Body of pancreas (tissue), 4 donors: Measurements from ENCODE around the gene OSBPL2. TPM values are rescaled to one million over a fixed set of nuclear protein-coding genes. Genes with fewer than 3 reads are reported as not detected.

Experiments
- ATAC-seq: fragments of 150-250 bp; one replicate; pipeline ENCODE4 v1.9.1; 2016
- DNase-seq, 4 donors: peaks; one replicate each; pipeline ENCODE4 v3.0.0-alpha.2; 2019
- H3K27ac ChIP-seq, 4 donors: fragments of 200-600 bp; sonication (generic); 1 replicate in 3 of 4; 2 replicates in 1 of 4; pipeline versions ENCODE4 v1.5.1 to v1.6.1; 2016 to 2019; ENCODE audit warnings: mild to moderate bottlenecking in 1 of 4, mixed read lengths in 1 of 4, moderate library complexity in 1 of 4
- H3K27me3 ChIP-seq, 2 donors: fragments of 200-600 bp; sonication (generic); one replicate each; pipeline ENCODE4 v1.6.0; 2016; ENCODE audit warnings: mild to moderate bottlenecking in 1 of 2
- H3K36me3 ChIP-seq, 2 donors: fragments of 200-600 bp; sonication (generic); replicated peaks in 1 of 2; 2 replicates each; pipeline ENCODE4 v1.5.1; 2016; ENCODE audit warnings: low read depth in 2 of 2; ENCODE audit not compliant: insufficient read depth in 1 of 2
- H3K4me1 ChIP-seq: fragments of 200-600 bp; sonication (generic); one replicate; pipeline ENCODE4 v1.6.0; 2016
- H3K4me3 ChIP-seq, 2 donors: fragments of 200-600 bp; sonication (generic); 1 replicate in 1 of 2; 2 replicates in 1 of 2; pipeline ENCODE4 v1.5.1; 2016 to 2019
- H3K9me3 ChIP-seq, 3 donors: fragments of 200-600 bp; sonication (generic); 1 replicate in 2 of 3; 2 replicates in 1 of 3; pipeline ENCODE4 v1.5.1; 2016
- POLR2A ChIP-seq, 3 donors: fragments of 450-650 bp; IDR thresholded peaks; one replicate each; pipeline ENCODE4 v1.6.1; 2016; ENCODE audit warnings: antibody characterized with exemption in 3 of 3, mild to moderate bottlenecking in 2 of 3
- WGBS, 2 donors: methylation state at CpG; one replicate each; pipeline ENCODE4 v1.1.5; 2017; 5-methylcytosine and 5-hydroxymethylcytosine counted together
- intact Hi-C: fragments of 100-400 bp; cut with DNase I; formaldehyde crosslinking; loops from one replicate; pipeline ENCODE4 v1.15.1; 2023
- total RNA-seq, 2 donors: library from RNA; depleted of rRNA; stranded (reverse); fragments of >200 nt; gene quantifications; one replicate each; pipeline ENCODE4 v1.1.0, GENCODE V29; 2016
- TF ChIP-seq, protein P1 (sequence below), 7 experiments: fragments of 450-650 bp in 4 of 7; fragments of 200-600 bp in 3 of 7; sonication (generic) in 3 of 7; IDR thresholded peaks; one replicate each; pipeline ENCODE4 v1.5.1; 2016 to 2019; ENCODE audit warnings: antibody characterized with exemption in 7 of 7

Gene OSBPL2
- total RNA-seq, 2 donors from 2014 or later = 54.5 to 71.9 TPM

DNA sequence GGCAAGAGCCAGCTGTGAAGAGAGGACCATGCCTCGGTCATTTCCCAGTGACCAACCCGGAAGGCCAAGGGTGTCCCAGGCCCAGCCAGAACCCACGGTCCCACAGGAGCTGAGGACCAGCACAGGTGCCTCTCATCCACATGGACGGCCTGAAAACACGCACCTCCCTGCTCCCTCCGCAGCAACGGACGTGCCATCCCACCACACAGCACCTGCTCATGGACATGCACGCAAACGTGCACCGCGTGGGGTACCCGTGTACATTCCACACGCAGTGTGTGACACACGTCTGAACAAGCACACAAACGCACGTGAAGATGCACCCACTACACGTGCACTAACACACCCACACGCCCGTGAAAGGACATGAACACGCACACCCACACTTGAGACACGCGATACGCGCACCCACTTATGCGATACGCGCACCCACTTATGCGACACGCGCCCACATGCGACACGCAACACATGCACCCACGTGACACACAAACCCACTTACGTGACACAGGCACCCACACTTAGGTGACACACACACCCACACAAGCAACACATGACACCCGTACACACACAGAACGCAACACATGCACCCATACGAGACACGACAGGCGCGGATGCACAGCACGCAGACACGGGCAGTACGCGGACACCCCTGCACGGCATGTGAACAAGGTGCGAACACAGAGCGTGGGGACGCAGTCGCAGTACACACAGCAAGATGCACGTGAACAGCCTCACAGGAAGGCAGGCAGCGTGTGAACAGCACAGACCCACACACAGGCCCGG lies 98.6 kb downstream of the OSBPL2 start:
- H3K36me3 ChIP-seq = peaks cover 0 to 18% of the 10 kb centered on the region in 2 donors

DNA sequence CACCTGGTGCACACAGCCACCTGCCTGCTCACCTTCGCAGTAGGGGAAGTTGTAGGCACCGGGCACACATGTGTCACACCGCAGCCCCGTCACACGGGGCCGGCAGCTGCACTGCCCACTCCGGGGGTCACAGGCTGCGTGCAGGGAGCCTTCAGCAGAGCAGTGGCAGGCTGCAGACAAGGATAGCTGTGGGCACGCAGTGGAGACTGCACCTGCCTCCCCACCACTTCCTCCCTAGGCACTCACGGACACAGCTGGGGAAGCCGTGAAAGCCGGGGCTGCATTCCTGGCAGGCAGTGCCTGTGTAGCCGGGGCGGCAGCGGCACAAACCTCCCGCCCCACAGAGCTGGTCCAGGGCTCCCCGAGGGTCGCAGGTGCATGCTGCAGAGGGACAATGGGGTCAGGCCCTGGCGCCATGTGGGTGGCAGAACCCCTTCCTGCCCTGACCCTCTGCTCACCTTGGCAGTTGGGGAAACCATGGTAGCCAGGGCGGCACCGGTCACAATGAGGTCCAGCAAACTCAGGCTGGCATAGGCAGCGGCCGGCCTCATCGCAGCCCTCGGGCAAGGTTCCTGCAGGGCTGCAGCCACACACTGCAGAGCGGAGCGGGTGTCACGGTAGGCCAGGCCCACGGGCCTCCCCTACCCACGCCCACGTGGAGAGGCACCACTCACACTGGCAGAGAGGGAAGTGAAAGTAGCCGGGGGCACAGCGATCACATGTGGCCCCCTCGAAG lies 99.4 kb downstream of the OSBPL2 start:
- H3K4me3 ChIP-seq = no peak overlapping the region
- peaks cover 0 to 18% of the 10 kb centered on the region in 2 donors for H3K36me3 ChIP-seq
- no peak for ATAC-seq
- no peak for TF ChIP-seq POLR2A (IDR thresholded peaks at IDR 0.05)
- TF ChIP-seq, protein P1, sequence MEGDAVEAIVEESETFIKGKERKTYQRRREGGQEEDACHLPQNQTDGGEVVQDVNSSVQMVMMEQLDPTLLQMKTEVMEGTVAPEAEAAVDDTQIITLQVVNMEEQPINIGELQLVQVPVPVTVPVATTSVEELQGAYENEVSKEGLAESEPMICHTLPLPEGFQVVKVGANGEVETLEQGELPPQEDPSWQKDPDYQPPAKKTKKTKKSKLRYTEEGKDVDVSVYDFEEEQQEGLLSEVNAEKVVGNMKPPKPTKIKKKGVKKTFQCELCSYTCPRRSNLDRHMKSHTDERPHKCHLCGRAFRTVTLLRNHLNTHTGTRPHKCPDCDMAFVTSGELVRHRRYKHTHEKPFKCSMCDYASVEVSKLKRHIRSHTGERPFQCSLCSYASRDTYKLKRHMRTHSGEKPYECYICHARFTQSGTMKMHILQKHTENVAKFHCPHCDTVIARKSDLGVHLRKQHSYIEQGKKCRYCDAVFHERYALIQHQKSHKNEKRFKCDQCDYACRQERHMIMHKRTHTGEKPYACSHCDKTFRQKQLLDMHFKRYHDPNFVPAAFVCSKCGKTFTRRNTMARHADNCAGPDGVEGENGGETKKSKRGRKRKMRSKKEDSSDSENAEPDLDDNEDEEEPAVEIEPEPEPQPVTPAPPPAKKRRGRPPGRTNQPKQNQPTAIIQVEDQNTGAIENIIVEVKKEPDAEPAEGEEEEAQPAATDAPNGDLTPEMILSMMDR (IDR thresholded peaks at IDR 0.05) = no peak
- H3K27ac ChIP-seq = no peak overlapping the region
- intact Hi-C loops = no loop called here
- H3K27me3 ChIP-seq = no peaks in the 10 kb centered on the region
- no peaks in the 10 kb centered on the region for H3K9me3 ChIP-seq
- 82 to 100% methylated on average over 4 to 28 of the region's 34 CpGs for WGBS, 2 donors
- no peaks in the 10 kb centered on the region for H3K4me1 ChIP-seq
- no peak for DNase-seq

More for the DNA sequence above, 98.6 kb downstream of the OSBPL2 start:
- ATAC-seq (no peak), DNase-seq (no peak)
- no peaks in the 10 kb centered on the region for H3K9me3 ChIP-seq
- H3K27me3 ChIP-seq = no peaks in the 10 kb centered on the region
- WGBS, 2 donors = 95% methylated on average over 46 to 51 of the region's 53 CpGs
- no peak overlapping the region for H3K4me3 ChIP-seq
- H3K4me1 ChIP-seq = no peaks in the 10 kb centered on the region
- intact Hi-C loops = no loop called here
- no peak overlapping the region for H3K27ac ChIP-seq
- no peak for TF ChIP-seq POLR2A (IDR thresholded peaks at IDR 0.05)
- TF ChIP-seq, protein P1 (IDR thresholded peaks at IDR 0.05) = no peak

DNA sequence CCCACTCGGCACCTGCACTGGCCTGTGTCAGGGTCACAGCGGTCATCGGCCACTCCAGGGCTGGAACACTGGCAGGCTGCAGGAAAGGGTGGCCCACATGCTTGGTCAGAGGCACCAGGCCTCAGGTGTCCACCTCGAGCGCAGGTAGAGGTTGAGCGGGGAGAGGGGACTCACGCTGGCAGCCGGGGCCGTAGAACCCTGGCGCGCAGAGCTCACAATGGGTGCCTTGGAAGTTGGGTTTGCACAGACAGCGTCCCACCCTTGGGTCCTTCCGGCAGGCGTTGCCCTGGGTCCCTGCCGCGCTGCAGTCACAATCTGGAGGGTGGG lies 99.9 kb downstream of the OSBPL2 start:
- H3K4me1 ChIP-seq = no peaks in the 10 kb centered on the region
- TF ChIP-seq POLR2A (IDR thresholded peaks at IDR 0.05) = no peak
- WGBS, 2 donors = 92% methylated on average over 14 of the region's 16 CpGs; no CpG with 5 or more reads in 1 of the 2 donors
- DNase-seq = no peak
- no peak overlapping the region for H3K27ac ChIP-seq
- no peak overlapping the region for H3K4me3 ChIP-seq
- no peak for ATAC-seq
- H3K9me3 ChIP-seq = no peaks in the 10 kb centered on the region
- H3K27me3 ChIP-seq = no peaks in the 10 kb centered on the region
- intact Hi-C loops = no loop called here
- H3K36me3 ChIP-seq = peaks cover 0 to 16% of the 10 kb centered on the region in 2 donors

DNA sequence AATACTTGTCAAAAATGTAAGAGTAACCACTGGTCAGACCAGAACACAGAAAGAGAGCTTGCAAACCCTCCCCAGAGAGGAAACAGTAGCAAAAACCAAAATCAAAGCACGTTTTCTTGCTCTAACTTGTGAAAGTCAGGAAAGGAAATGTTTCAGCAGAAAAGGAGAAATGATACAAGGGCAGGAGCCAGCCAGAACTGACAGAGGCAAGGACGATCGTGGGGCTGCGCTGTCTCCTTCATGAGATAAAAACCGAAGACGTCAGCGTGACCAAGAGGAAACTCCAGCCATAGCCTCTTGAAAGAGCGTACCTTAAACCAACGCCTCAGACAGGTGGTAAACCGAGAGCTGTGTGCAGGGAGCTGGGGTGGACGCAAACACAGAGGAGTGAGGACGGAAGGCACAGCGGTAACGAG lies 101.3 kb downstream of the OSBPL2 start:
- Histone ChIP-seq H3K36me3 (peaks cover 0 to 11% of the 10 kb centered on the region in 2 donors), H3K4me1 (no peaks in the 10 kb centered on the region), H3K27me3 (no peaks in the 10 kb centered on the region), H3K4me3 (no peak overlapping the region), H3K27ac (no peak overlapping the region), H3K9me3 (no peaks in the 10 kb centered on the region)
- intact Hi-C loops = no loop called here
- WGBS, 2 donors = 65 to 82% methylated on average over 13 of the region's 14 CpGs
- TF ChIP-seq, protein P1 (IDR thresholded peaks at IDR 0.05) = no peak
- TF ChIP-seq POLR2A (IDR thresholded peaks at IDR 0.05) = no peak
- DNase-seq (no peak), ATAC-seq (no peak)

DNA sequence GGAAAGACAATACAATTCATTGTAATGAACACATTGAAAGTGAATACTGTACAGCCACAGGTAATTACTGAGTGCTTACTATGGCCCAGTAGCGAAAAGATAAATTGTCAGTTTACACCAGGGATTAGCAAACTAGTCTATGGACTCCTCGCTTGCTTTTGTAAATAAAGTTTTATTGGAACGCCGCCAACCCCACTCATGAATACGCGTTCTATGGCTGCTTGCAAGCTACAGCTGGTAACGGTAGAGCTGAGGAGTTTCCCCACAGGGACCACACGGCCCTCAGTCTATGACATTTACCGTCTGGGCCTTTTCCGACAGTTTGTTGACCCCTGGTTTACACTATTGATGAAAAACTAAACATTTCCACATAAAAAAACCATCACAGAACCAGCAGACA lies 104.6 kb downstream of the OSBPL2 start:
- Histone ChIP-seq H3K4me1 (no peaks in the 10 kb centered on the region), H3K27ac (no peak overlapping the region), H3K27me3 (no peaks in the 10 kb centered on the region), H3K36me3 (peaks cover 4 to 8% of the 10 kb centered on the region in 2 donors), H3K9me3 (no peaks in the 10 kb centered on the region), H3K4me3 (no peak overlapping the region)
- no peak for DNase-seq
- intact Hi-C loops = no loop called here
- no peak for ATAC-seq
- 76 to 87% methylated on average over 10 of the region's 10 CpGs for WGBS, 2 donors
- no peak for TF ChIP-seq POLR2A (IDR thresholded peaks at IDR 0.05)
- TF ChIP-seq, protein P1 (IDR thresholded peaks at IDR 0.05) = no peak
